H1 (cell line): ENCODE measurements around the gene HDAC9. TPM values are rescaled to one million over a fixed set of nuclear protein-coding genes. Genes with fewer than 3 reads are reported as not detected.

Experiments used
- CTCF ChIA-PET: fragments of 300-600 bp; sonication (Branson Sonifier 250); formaldehyde crosslinking; loops from one replicate; lab custom pipeline; 2021; ENCODE audit not compliant: partially characterized antibody; lab: Charles Lee
- POLR2A ChIA-PET: fragments of 300-600 bp; sonication (Branson Sonifier 250); formaldehyde crosslinking; loops from one replicate; lab custom pipeline; 2021; ENCODE audit warnings: inconsistent platforms; ENCODE audit not compliant: partially characterized antibody; lab: Charles Lee
- DNase-seq, 2 experiments: peaks; one replicate each; pipeline versions ENCODE4 v3.0.0 to v3.0.0-alpha.2; 2010 to 2022; ENCODE audit warnings: low spot score in 2 of 2, low read depth in 1 of 2, mixed read lengths in 1 of 2
- FAIRE-seq: peaks from 2 replicates; lab custom pipeline; 2011; peaks lifted over from hg19 to GRCh38; lab: Jason Lieb, UNC
- H2AFZ ChIP-seq: 2 replicates; pipeline ENCODE4 v1.8.1; 2012; ENCODE audit warnings: low read length, inconsistent platforms
- H2AK5ac ChIP-seq: 2 replicates; pipeline ENCODE4 v1.6.1; 2013; ENCODE audit warnings: low read depth, low read length
- H2BK120ac ChIP-seq: replicated peaks from 2 replicates; pipeline ENCODE3; 2013; ENCODE audit warnings: low read depth, low read length, inconsistent platforms
- H2BK12ac ChIP-seq: 2 replicates; pipeline ENCODE4 v1.6.1; 2013; ENCODE audit warnings: low read depth, low read length
- H2BK15ac ChIP-seq: 2 replicates; pipeline ENCODE4 v1.6.1; 2013; ENCODE audit warnings: low read length
- H2BK20ac ChIP-seq: 2 replicates; pipeline ENCODE4 v1.6.1; 2013; ENCODE audit warnings: low read length
- H2BK5ac ChIP-seq: 2 replicates; pipeline ENCODE4 v1.6.1; 2013; ENCODE audit warnings: low read depth, low read length
- H3K14ac ChIP-seq: 2 replicates; pipeline ENCODE4 v1.6.1; 2013; ENCODE audit warnings: inconsistent platforms; ENCODE audit not compliant: insufficient read length
- H3K18ac ChIP-seq: 2 replicates; pipeline ENCODE4 v1.6.1; 2013; ENCODE audit warnings: low read length; ENCODE audit errors: extremely low read depth
- H3K23ac ChIP-seq: 2 replicates; pipeline ENCODE4 v1.6.1; 2013; ENCODE audit warnings: inconsistent platforms; ENCODE audit not compliant: insufficient read length
- H3K23me2 ChIP-seq: 2 replicates; pipeline ENCODE4 v1.6.1; 2013; ENCODE audit warnings: low read depth, low read length
- H3K27ac ChIP-seq: 2 replicates; pipeline ENCODE4 v1.6.1; 2011; ENCODE audit warnings: low read depth, low read length, inconsistent platforms
- H3K27me3 ChIP-seq, 4 experiments: replicated peaks in 1 of 4; 1 replicate in 1 of 4; 2 replicates in 3 of 4; pipeline versions ENCODE4 v1.6.1 to v1.8.1; 2011 to 2013; ENCODE audit warnings: low read length in 3 of 4, mild to moderate bottlenecking in 3 of 4, inconsistent platforms in 2 of 4, mixed read lengths in 2 of 4, moderate library complexity in 1 of 4; ENCODE audit not compliant: control insufficient read depth in 3 of 4, insufficient read depth in 3 of 4; ENCODE audit errors: extremely low read depth in 1 of 4
- H3K36me3 ChIP-seq, 4 experiments: 2 replicates each; pipeline versions ENCODE4 v1.6.1 to v1.8.1; 2011 to 2013; ENCODE audit warnings: mild to moderate bottlenecking in 4 of 4, low read length in 3 of 4, moderate library complexity in 2 of 4, control low read depth in 1 of 4, inconsistent platforms in 1 of 4; ENCODE audit not compliant: insufficient read depth in 4 of 4, control insufficient read depth in 2 of 4
- H3K4ac ChIP-seq: replicated peaks from 2 replicates; pipeline ENCODE3; 2013; ENCODE audit warnings: low read length, low read depth, mixed read lengths, inconsistent platforms; ENCODE audit not compliant: insufficient read length
- H3K4me1 ChIP-seq, 4 experiments: replicated peaks in 1 of 4; 1 replicate in 1 of 4; 2 replicates in 3 of 4; pipeline versions ENCODE4 v1.6.1 to v1.8.1; 2011 to 2013; ENCODE audit warnings: low read length in 3 of 4, inconsistent platforms in 2 of 4, mixed read lengths in 1 of 4; ENCODE audit not compliant: insufficient read depth in 4 of 4, control insufficient read depth in 3 of 4
- H3K4me2 ChIP-seq, 2 experiments: 2 replicates each; pipeline versions ENCODE4 v1.6.1 to v1.8.1; 2011 to 2013; ENCODE audit warnings: low read depth in 2 of 2, low read length in 2 of 2, control low read depth in 1 of 2, inconsistent platforms in 1 of 2, mild to moderate bottlenecking in 1 of 2; ENCODE audit not compliant: insufficient read depth in 1 of 2
- H3K4me3 ChIP-seq, 4 experiments: fragments of 200-600, 300-600 bp in 1 of 4; sonication (generic), shearing (Covaris generic), sonication (Bioruptor Twin) in 1 of 4; 2 replicates each; pipeline versions ENCODE4 v1.5.1 to v1.8.1; 2011 to 2016; ENCODE audit warnings: low read length in 4 of 4, low read depth in 3 of 4, control low read depth in 2 of 4, inconsistent platforms in 2 of 4, mild to moderate bottlenecking in 2 of 4, mixed read lengths in 1 of 4, moderate library complexity in 1 of 4; ENCODE audit not compliant: insufficient read depth in 2 of 4; ENCODE audit errors: extremely low read depth in 1 of 4
- H3K56ac ChIP-seq: replicated peaks from 2 replicates; pipeline ENCODE3; 2013; ENCODE audit warnings: low read depth, mild to moderate bottlenecking, mixed read lengths, low read length, inconsistent platforms; ENCODE audit not compliant: insufficient read length
- H3K79me1 ChIP-seq: 2 replicates; pipeline ENCODE4 v1.6.1; 2013; ENCODE audit warnings: low read depth, low read length, control low read depth
- H3K79me2 ChIP-seq, 2 experiments: 2 replicates each; pipeline versions ENCODE4 v1.6.1 to v1.8.1; 2012 to 2013; ENCODE audit warnings: low read length in 2 of 2, mild to moderate bottlenecking in 2 of 2, inconsistent platforms in 1 of 2; ENCODE audit not compliant: insufficient read depth in 2 of 2, control insufficient read depth in 1 of 2
- H3K9ac ChIP-seq, 4 experiments: replicated peaks in 1 of 4; 1 replicate in 1 of 4; 2 replicates in 3 of 4; pipeline versions ENCODE4 v1.6.1 to v1.8.1; 2011 to 2013; ENCODE audit warnings: low read depth in 3 of 4, low read length in 3 of 4, control low read depth in 2 of 4, mild to moderate bottlenecking in 2 of 4, moderate library complexity in 2 of 4, inconsistent platforms in 1 of 4; ENCODE audit errors: extremely low read depth in 1 of 4
- H3K9me3 ChIP-seq, 2 experiments: 2 replicates each; pipeline versions ENCODE4 v1.6.1 to v1.8.1; 2012 to 2013; ENCODE audit warnings: mild to moderate bottlenecking in 2 of 2, moderate library complexity in 2 of 2, control low read depth in 1 of 2, inconsistent platforms in 1 of 2, low read depth in 1 of 2, low read length in 1 of 2, mixed read lengths in 1 of 2; ENCODE audit not compliant: insufficient read depth in 2 of 2
- H4K20me1 ChIP-seq, 2 experiments: replicated peaks in 1 of 2; 2 replicates each; pipeline versions ENCODE3 to v1.8.1; 2011 to 2013; ENCODE audit warnings: inconsistent platforms in 2 of 2, low read length in 2 of 2, mild to moderate bottlenecking in 1 of 2; ENCODE audit not compliant: insufficient read depth in 2 of 2, control insufficient read depth in 1 of 2
- H4K5ac ChIP-seq: 2 replicates; pipeline ENCODE4 v1.6.1; 2013; ENCODE audit warnings: low read length, low read depth, mixed read lengths, inconsistent platforms; ENCODE audit not compliant: insufficient read length
- H4K8ac ChIP-seq: 2 replicates; pipeline ENCODE4 v1.8.0; 2013; ENCODE audit warnings: mild to moderate bottlenecking, moderate library complexity, low read length, inconsistent platforms; ENCODE audit not compliant: insufficient read depth; ENCODE audit errors: extremely low read depth
- H4K91ac ChIP-seq: replicated peaks from 2 replicates; pipeline ENCODE3; 2013; ENCODE audit warnings: low read length, mixed read lengths, inconsistent platforms; ENCODE audit not compliant: insufficient read length
- BCL11A ChIP-seq, 2 experiments: IDR thresholded peaks; one replicate each; pipeline ENCODE4 v1.6.1; 2011; ENCODE audit warnings: low read depth in 2 of 2, low read length in 2 of 2, mild to moderate bottlenecking in 2 of 2
- CBX5 ChIP-seq: fragments of 300-800, 300-1000 bp; sonication (generic); IDR thresholded peaks from 2 replicates; pipeline ENCODE4 v1.7.1; 2016; ENCODE audit warnings: antibody characterized with exemption, low read length, low read depth
- CEBPB ChIP-seq: IDR thresholded peaks from 2 replicates; pipeline ENCODE4 v1.6.1; 2012; ENCODE audit warnings: low read depth, low read length
- CREB1 ChIP-seq: IDR thresholded peaks from 2 replicates; pipeline ENCODE4 v1.6.1; 2012; ENCODE audit warnings: inconsistent platforms
- CTCF ChIP-seq, 3 experiments: IDR thresholded peaks; 1 replicate in 2 of 3; 2 replicates in 1 of 3; pipeline versions ENCODE4 v1.5.1 to v1.6.1; 2011; ENCODE audit warnings: low read length in 3 of 3, mild to moderate bottlenecking in 3 of 3, inconsistent platforms in 2 of 3, low read depth in 1 of 3, moderate library complexity in 1 of 3; ENCODE audit not compliant: insufficient read depth in 1 of 3; ENCODE audit errors: control extremely low read depth in 1 of 3
- EGR1 ChIP-seq: IDR thresholded peaks from 2 replicates; pipeline ENCODE4 v1.6.1; 2011; ENCODE audit warnings: low read depth, low read length, borderline replicate concordance
- EZH2 ChIP-seq: fragments of 200-600 bp; sonication (generic); IDR thresholded peaks from 2 replicates; pipeline ENCODE4 v1.7.1; 2012; ENCODE audit warnings: low read depth, mild to moderate bottlenecking, moderate library complexity, low read length, inconsistent platforms; ENCODE audit not compliant: severe bottlenecking
- FOSL1 ChIP-seq: IDR thresholded peaks from 2 replicates; pipeline ENCODE4 v1.6.1; 2011; ENCODE audit warnings: mild to moderate bottlenecking, low read depth, low read length, moderate library complexity; ENCODE audit not compliant: insufficient read depth
- GABPA ChIP-seq: IDR thresholded peaks from 2 replicates; pipeline ENCODE4 v1.6.1; 2011; ENCODE audit warnings: mild to moderate bottlenecking, low read length, moderate library complexity, borderline replicate concordance; ENCODE audit not compliant: insufficient read depth
- JUND ChIP-seq: IDR thresholded peaks from 2 replicates; pipeline ENCODE4 v1.6.1; 2011; ENCODE audit warnings: mild to moderate bottlenecking, improper control_type of control experiment, low read length
- PHF8 ChIP-seq: fragments of 200-600 bp; sonication (generic); conservative IDR thresholded peaks from 2 replicates; pipeline ENCODE4 v1.7.1; 2012; ENCODE audit warnings: low read depth, mild to moderate bottlenecking, inconsistent platforms, low read length, moderate library complexity
- POLR2A ChIP-seq, 2 experiments: IDR thresholded peaks; 1 replicate in 1 of 2; 2 replicates in 1 of 2; pipeline ENCODE4 v1.6.1; 2011; ENCODE audit warnings: low read depth in 2 of 2, low read length in 2 of 2, mild to moderate bottlenecking in 2 of 2; ENCODE audit errors: control extremely low read depth in 1 of 2
- POU5F1 ChIP-seq: IDR thresholded peaks from 2 replicates; pipeline ENCODE4 v1.6.1; 2011; ENCODE audit warnings: low read depth, mild to moderate bottlenecking, low read length, moderate library complexity
- WGBS, 2 experiments: shearing (Covaris generic) in 1 of 2; methylation state at CpG; one replicate each; pipeline versions ENCODE4 v1.1.6 to v1.1.7; 2013 to 2015; ENCODE audit warnings: low lambda C conversion rate in 2 of 2, mixed read lengths in 2 of 2, inconsistent platforms in 1 of 2, low coverage in 1 of 2, missing lambda C conversion rate in 1 of 2; ENCODE audit not compliant: insufficient replicate concordance in 2 of 2, insufficient coverage in 1 of 2, insufficient read length in 1 of 2; ENCODE audit errors: extremely low coverage in 1 of 2, missing lambda C conversion rate in 1 of 2; 5-methylcytosine and 5-hydroxymethylcytosine counted together
- polyA plus RNA-seq, 7 experiments: library from polyadenylated mRNA; depleted of rRNA in 3 of 7; stranded (reverse) in 5 of 7; unstranded in 2 of 7; fragments of >200 nt in 5 of 7; fragments of 200-250 nt in 2 of 7; gene quantifications; 1 replicate in 5 of 7; 2 replicates in 1 of 7; 4 replicates in 1 of 7; pipeline versions ENCODE4 v1.2.1 to v1.2.3, GENCODE V29; 2011 to 2013; ENCODE audit warnings: missing spikeins in 2 of 7, mixed read lengths in 2 of 7
- total RNA-seq: library from RNA; stranded (reverse); fragmentation: NEBNext Ultra II Directional; extraction: Animal tissue kit (Norgen Biotek cat#: 25700); gene quantifications from 2 replicates; pipeline ENCODE4 v1.2.1, GENCODE V29; 2021

Gene HDAC9
- total and polyA plus RNA-seq, 2 of the 8 experiments (the other 6 are each of a cell fraction or from before 2014, with no cell fraction given), result 9.5 to 13.1 TPM

DNA sequence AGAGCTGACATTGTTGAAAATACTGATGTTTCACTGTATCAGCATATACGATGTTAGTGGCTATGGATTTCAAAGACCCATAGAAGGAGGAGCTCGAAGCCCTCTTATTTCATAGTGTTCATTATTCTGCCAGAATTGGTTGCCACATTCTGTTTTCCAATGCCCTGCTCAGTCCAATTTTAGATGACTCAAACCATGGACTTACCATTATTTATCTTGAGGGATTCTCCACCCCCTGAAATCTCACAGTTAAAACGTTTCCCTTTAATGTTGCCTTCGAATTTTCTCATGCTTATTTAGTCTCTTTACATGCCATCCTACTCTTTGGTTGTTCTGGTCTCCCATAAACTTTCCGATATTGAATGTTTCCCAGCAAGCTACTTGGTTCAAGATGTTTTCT lies 264.5 kb downstream of the HDAC9 start:
- no peak overlapping the region for H2BK15ac ChIP-seq
- H3K79me1 ChIP-seq, result no peaks in the 10 kb centered on the region
- no peak overlapping the region for H3K4me3 ChIP-seq
- no peak overlapping the region for H4K91ac ChIP-seq
- 90% methylated on average over 5 of the region's 5 CpGs; no CpG with 5 or more reads in 1 of the 2 experiments for WGBS, 2 experiments
- no peak overlapping the region for H3K18ac ChIP-seq
- no peak overlapping the region for H2BK12ac ChIP-seq
- H3K36me3 ChIP-seq, result no peaks in the 10 kb centered on the region
- no peak overlapping the region for H3K4me2 ChIP-seq
- no peak overlapping the region for H2BK20ac ChIP-seq
- no peaks in the 10 kb centered on the region for H3K23me2 ChIP-seq
- no peak overlapping the region for H3K9ac ChIP-seq
- no peaks in the 10 kb centered on the region for H3K79me2 ChIP-seq
- H4K8ac ChIP-seq, result no peak overlapping the region
- no peaks in the 10 kb centered on the region for H3K27me3 ChIP-seq
- ChIA-PET CTCF (interaction anchor here (1.0 to 1.9 kb wide), 2 partner anchors 21 to 60 kb away, joined by 3 to 5 read pairs; no protein-coding TSS in a partner anchor), POLR2A (interaction anchor here (1.0 kb wide), 1 partner anchor 8 kb away, joined by 4 read pairs; no protein-coding TSS in a partner anchor)
- DNase-seq, result no peak
- H2AFZ ChIP-seq, result no peak overlapping the region
- H3K14ac ChIP-seq, result no peak overlapping the region
- H3K9me3 ChIP-seq, result no peaks in the 10 kb centered on the region
- no peak overlapping the region for H2BK5ac ChIP-seq
- no peak overlapping the region for H2BK120ac ChIP-seq
- H4K5ac ChIP-seq, result no peak overlapping the region
- FAIRE-seq, result no peak
- peaks cover 0 to 2% (median under 1%) of the 10 kb centered on the region in 4 experiments; a peak in 4 of 7 replicates for H3K4me1 ChIP-seq
- H4K20me1 ChIP-seq, result no peaks in the 10 kb centered on the region
- H3K4ac ChIP-seq, result no peak overlapping the region
- no peak overlapping the region for H3K56ac ChIP-seq
- no peak overlapping the region for H2AK5ac ChIP-seq
- no peak overlapping the region for H3K27ac ChIP-seq
- no peak overlapping the region for H3K23ac ChIP-seq
- TF ChIP-seq CEBPB, result no peak
- TF ChIP-seq EZH2, result no peak
- no peak for TF ChIP-seq BCL11A (IDR thresholded peaks at IDR 0.05; ENCODE audit: low read depth in 2 of 2, low read length in 2 of 2)
- no peak for TF ChIP-seq FOSL1
- TF ChIP-seq CTCF (IDR thresholded peaks at IDR 0.05; ENCODE audit: control extremely low read depth in 1 of 3, insufficient read depth in 1 of 3, low read depth in 1 of 3, low read length in 3 of 3), result no peak
- no peak for TF ChIP-seq JUND
- no peak for TF ChIP-seq EGR1
- TF ChIP-seq POU5F1, result no peak
- TF ChIP-seq CREB1, result no peak
- TF ChIP-seq POLR2A (IDR thresholded peaks at IDR 0.05; ENCODE audit: control extremely low read depth in 1 of 2, low read depth in 2 of 2, low read length in 2 of 2), result no peak
- no peak for TF ChIP-seq PHF8
- no peak for TF ChIP-seq GABPA
- no peak for TF ChIP-seq CBX5
